LHCN-M2 (cell line): ENCODE data around the gene PLCG1. TPM values are rescaled to one million over a fixed set of nuclear protein-coding genes. Genes with fewer than 3 reads are reported as not detected.

Experiments
- DNase-seq: peaks from one replicate; pipeline ENCODE4 v3.0.0-alpha.2; 2012; ENCODE audit warnings: low read depth
- total RNA-seq: library from RNA; depleted of rRNA; stranded (reverse); fragments of >200 nt; gene quantifications from 2 replicates; pipeline ENCODE4 v1.2.3, GENCODE V29; 2014

PLCG1 gene
- total RNA-seq, 1 experiment from 2014 or later, result 81.2 TPM

- no peak for DNase-seq
Observed at GRCh38 chr20:41178495-41178894, 41.2 kb downstream of the PLCG1 start.

- DNase-seq, result peak; percentile 24
Observed at GRCh38 chr20:41178904-41179432, 41.6 kb downstream of the PLCG1 start.

- no peak for DNase-seq
Observed at GRCh38 chr20:41179961-41180360, 42.6 kb downstream of the PLCG1 start.

GRCh38 chr20:41180599-41181333 lies 43.4 kb downstream of the PLCG1 start:
- DNase-seq, result no peak

GRCh38 chr20:41181567-41181966 lies 44.2 kb downstream of the PLCG1 start:
- no peak for DNase-seq

GRCh38 chr20:41182296-41183212 lies 45.2 kb downstream of the PLCG1 start:
- no peak for DNase-seq

GRCh38 chr20:41183391-41183790 lies 46.0 kb downstream of the PLCG1 start:
- no peak for DNase-seq

- no peak for DNase-seq
Observed at GRCh38 chr20:41183831-41184230, 46.5 kb downstream of the PLCG1 start.

- peak; percentile 25 for DNase-seq
Observed at GRCh38 chr20:41185013-41185757, 47.8 kb downstream of the PLCG1 start.

- no peak for DNase-seq
Observed at GRCh38 chr20:41187668-41188067, 50.3 kb downstream of the PLCG1 start.

GRCh38 chr20:41191562-41192500 lies 54.5 kb downstream of the PLCG1 start:
- DNase-seq, result no peak

- DNase-seq, result no peak
Observed at GRCh38 chr20:41192575-41192974, 55.2 kb downstream of the PLCG1 start.

GRCh38 chr20:41196653-41197225 lies 59.4 kb downstream of the PLCG1 start:
- DNase-seq, result no peak

- DNase-seq, result no peak
Observed at GRCh38 chr20:41198443-41198842, 61.1 kb downstream of the PLCG1 start.

- DNase-seq, result no peak
Observed at GRCh38 chr20:41200446-41201202, 63.3 kb downstream of the PLCG1 start.

GRCh38 chr20:41201760-41202159 lies 64.4 kb downstream of the PLCG1 start:
- DNase-seq, result no peak

- no peak for DNase-seq
Observed at GRCh38 chr20:41202426-41202825, 65.1 kb downstream of the PLCG1 start.

GRCh38 chr20:41203660-41204059 lies 66.3 kb downstream of the PLCG1 start:
- no peak for DNase-seq
